HG03342 (cell line): ENCODE data around the gene NDUFA3.

Experiments
- ATAC-seq: cut with Tn5 transposase; IDR thresholded peaks from one replicate; pipeline ENCODE4 v1.9.1; 2021; ENCODE audit warnings: mild to moderate bottlenecking, moderate library complexity; ENCODE audit not compliant: unreplicated experiment

Gene NDUFA3

GRCh38 chr19:54137699-54138488 lies 35.2 kb downstream of the NDUFA3 start, which contains the start of gene CNOT3:
CNOT3 (plus strand) TSS chr19:54137762; CDS start chr19:54142979, 5,217 bp downstream.
- no peak for ATAC-seq

- no peak for ATAC-seq
Observed at GRCh38 chr19:54138489-54139256, 36.0 kb downstream of the NDUFA3 start.

- no peak for ATAC-seq
Observed at GRCh38 chr19:54141356-54141755, 38.7 kb downstream of the NDUFA3 start.

GRCh38 chr19:54142166-54142780 lies 39.6 kb downstream of the NDUFA3 start:
- ATAC-seq, result no peak

GRCh38 chr19:54145541-54146158 lies 43.0 kb downstream of the NDUFA3 start:
- no peak for ATAC-seq

- no peak for ATAC-seq
Observed at GRCh38 chr19:54147676-54148075, 45.0 kb downstream of the NDUFA3 start.

- no peak for ATAC-seq
Observed at GRCh38 chr19:54148158-54148557, 45.5 kb downstream of the NDUFA3 start.

GRCh38 chr19:54149021-54149812 lies 46.6 kb downstream of the NDUFA3 start:
- no peak for ATAC-seq

- no peak for ATAC-seq
Observed at GRCh38 chr19:54151362-54152035, 48.8 kb downstream of the NDUFA3 start.

GRCh38 chr19:54152267-54152666 lies 49.6 kb downstream of the NDUFA3 start:
- no peak for ATAC-seq

- no peak for ATAC-seq
Observed at GRCh38 chr19:54152878-54153524, 50.3 kb downstream of the NDUFA3 start.

GRCh38 chr19:54153731-54154326 lies 51.2 kb downstream of the NDUFA3 start:
- ATAC-seq, result no peak

GRCh38 chr19:54154603-54155345 lies 52.1 kb downstream of the NDUFA3 start:
- no peak for ATAC-seq

- ATAC-seq, result no peak
Observed at GRCh38 chr19:54155694-54156093, 53.0 kb downstream of the NDUFA3 start.

- no peak for ATAC-seq
Observed at GRCh38 chr19:54156490-54156889, 53.8 kb downstream of the NDUFA3 start.

- ATAC-seq, result no peak
Observed at GRCh38 chr19:54156953-54157352, 54.3 kb downstream of the NDUFA3 start.
